Small intestine (tissue), 7 donors: Measurements from ENCODE around the gene MXRA7. TPM values are rescaled to one million over a fixed set of nuclear protein-coding genes. Genes with fewer than 3 reads are reported as not detected.

Experiments
- DNase-seq, 2 donors: peaks; one replicate each; pipeline versions ENCODE4 v3.0.0 to v3.0.0-alpha.2; 2013
- FAIRE-seq: peaks from 2 replicates; lab custom pipeline; 2012; peaks lifted over from hg19 to GRCh38; lab: Jason Lieb, UNC
- H3K27ac ChIP-seq, 3 donors: one replicate each; pipeline ENCODE4 v1.5.1; 2013; ENCODE audit warnings: low read length in 2 of 3, mild to moderate bottlenecking in 2 of 3, control low read depth in 1 of 3, inconsistent platforms in 1 of 3, low read depth in 1 of 3, moderate library complexity in 1 of 3
- H3K27me3 ChIP-seq, 3 donors: one replicate each; pipeline ENCODE4 v1.6.1; 2013; ENCODE audit warnings: low read length in 3 of 3, inconsistent platforms in 1 of 3; ENCODE audit not compliant: control insufficient read depth in 3 of 3, insufficient read depth in 3 of 3
- H3K36me3 ChIP-seq, 3 donors: one replicate each; pipeline ENCODE4 v1.6.1; 2013; ENCODE audit warnings: low read length in 3 of 3, inconsistent platforms in 1 of 3, low read depth in 1 of 3, mild to moderate bottlenecking in 1 of 3, moderate library complexity in 1 of 3; ENCODE audit not compliant: control insufficient read depth in 3 of 3, insufficient read depth in 2 of 3
- H3K4me1 ChIP-seq, 3 donors: one replicate each; pipeline ENCODE4 v1.6.1; 2013; ENCODE audit warnings: low read length in 2 of 3, inconsistent platforms in 1 of 3, low read depth in 1 of 3, mild to moderate bottlenecking in 1 of 3, moderate library complexity in 1 of 3; ENCODE audit not compliant: control insufficient read depth in 3 of 3, insufficient read depth in 2 of 3
- H3K4me3 ChIP-seq, 3 donors: one replicate each; pipeline ENCODE4 v1.5.1; 2013; ENCODE audit warnings: low read length in 3 of 3, control low read depth in 1 of 3, inconsistent platforms in 1 of 3, low read depth in 1 of 3, mild to moderate bottlenecking in 1 of 3, moderate library complexity in 1 of 3
- H3K9me3 ChIP-seq, 2 donors: one replicate each; pipeline ENCODE4 v1.6.1; 2013; ENCODE audit warnings: low read depth in 1 of 2, low read length in 1 of 2; ENCODE audit not compliant: control insufficient read depth in 2 of 2, insufficient read depth in 1 of 2
- WGBS, 3 donors: extraction: QIAGEN DNeasy Blood & Tissue Kit; methylation state at CpG; one replicate each; pipeline ENCODE4 v1.1.7; 2013; 5-methylcytosine and 5-hydroxymethylcytosine counted together
- polyA plus RNA-seq, 4 donors: library from polyadenylated mRNA; stranded (reverse) in 3 of 4; unstranded in 1 of 4; fragments of 200-250 nt in 3 of 4; fragments of 120-200 nt in 1 of 4; gene quantifications; one replicate each; pipeline versions ENCODE4 v1.2.1 to v1.2.3, GENCODE V29; 2013
- donor health status: healthy with polysubstance abuse.
- donor health status: control.
- donor health status: control.
- donor health status: Bipolar disorder and iron deficiency.
- donor health status: healthy.

The MXRA7 gene
- polyA plus RNA-seq, 4 donors = 3.1 to 40.1 (median 23.8) TPM

- 84 to 92% (median 91%) methylated on average over 5 of the region's 5 CpGs for whole genome bisulfite sequencing, 3 donors
- no peak for FAIRE-seq
- no peaks in the 10 kb centered on the region for H3K9me3 ChIP-seq
- H3K4me1 ChIP-seq = peaks cover 0 to 61% (median 3%) of the 10 kb centered on the region in 3 donors
- H3K27ac ChIP-seq = peak overlapping the region in 1 of 3 donors; percentile 39
- DNase-seq = no peak
- H3K36me3 ChIP-seq = peaks cover 0 to 61% (median 0%) of the 10 kb centered on the region in 3 donors
- H3K27me3 ChIP-seq = no peaks in the 10 kb centered on the region
- H3K4me3 ChIP-seq = no peak overlapping the region
These were observed 75.7 kb downstream of the MXRA7 start for GRCh38 chr17:76635039-76635438.

- FAIRE-seq (no peak), DNase-seq (peak; percentile 84 to 88)
- 17 to 72% (median 42%) methylated on average over 14 of the region's 14 CpGs for WGBS, 3 donors
- Histone ChIP-seq H3K27ac (peak overlapping the region; percentile 57 to 90 (median 80)), H3K4me3 (peak overlapping the region in 2 of 3 donors; percentile 1 to 3), H3K27me3 (no peaks in the 10 kb centered on the region), H3K36me3 (peaks cover 0 to 62% (median 0%) of the 10 kb centered on the region in 3 donors), H3K4me1 (peaks cover 0 to 62% (median 3%) of the 10 kb centered on the region in 3 donors), H3K9me3 (no peaks in the 10 kb centered on the region)
These were observed 77.0 kb downstream of the MXRA7 start for GRCh38 chr17:76633628-76634328.

GRCh38 chr17:76631821-76632565 lies 78.8 kb downstream of the MXRA7 start:
- Histone ChIP-seq H3K4me1 (peaks cover 0 to 60% (median 3%) of the 10 kb centered on the region in 3 donors), H3K9me3 (no peaks in the 10 kb centered on the region), H3K4me3 (no peak overlapping the region), H3K36me3 (peaks cover 0 to 66% (median 0%) of the 10 kb centered on the region in 3 donors), H3K27me3 (no peaks in the 10 kb centered on the region), H3K27ac (peak overlapping the region in 1 of 3 donors; percentile 13)
- peak in 1 of 2 donors; percentile 71 for DNase-seq
- 67 to 80% (median 77%) methylated on average over 10 of the region's 10 CpGs for WGBS, 3 donors
- FAIRE-seq = no peak

- Histone ChIP-seq H3K36me3 (peaks cover 0 to 72% (median 7%) of the 10 kb centered on the region in 3 donors), H3K4me1 (peaks cover 0 to 49% (median 3%) of the 10 kb centered on the region in 3 donors), H3K27ac (peak overlapping the region in 2 of 3 donors; percentile 28 to 31), H3K27me3 (no peaks in the 10 kb centered on the region), H3K9me3 (no peaks in the 10 kb centered on the region), H3K4me3 (no peak overlapping the region)
- 16 to 57% (median 38%) methylated on average over 6 of the region's 6 CpGs for WGBS, 3 donors
- peak; percentile 62 to 87 for DNase-seq
- no peak for FAIRE-seq
These were observed 80.6 kb downstream of the MXRA7 start for GRCh38 chr17:76630151-76630550.

Other genes with a start within 250 kb of the MXRA7 start
- gene AANAT, start 243.4 kb downstream of the MXRA7 start, polyA plus RNA-seq = under 1 TPM in 1 of 4 donors, not detected in 3; 0.18 TPM
- gene RHBDF2, start 209.5 kb downstream of the MXRA7 start, polyA plus RNA-seq = 10 to 100 TPM in 2 of 4 donors, 1 to 10 TPM in 2; 2.0 to 43.2 (median 10.9) TPM
- gene CYGB, start 173.3 kb downstream of the MXRA7 start, polyA plus RNA-seq = 10 to 100 TPM in 3 of 4 donors, 1 to 10 TPM in 1; 1.1 to 35.4 (median 12.0) TPM
- gene PRCD, start 170.9 kb downstream of the MXRA7 start, polyA plus RNA-seq = 1 to 10 TPM in 3 of 4 donors, not detected in 1; 1.6 to 3.4 (median 2.2) TPM
- 1 to 10 TPM in 3 of 4 donors, not detected in 1; 1.1 to 5.3 (median 2.7) TPM for gene ST6GALNAC2, start 125.1 kb downstream of the MXRA7 start, polyA plus RNA-seq
- 100 to 1,000 TPM in 1 of 4 donors, 10 to 100 TPM in 3; 18.6 to 179 (median 78.2) TPM for gene ST6GALNAC1, start 67.2 kb downstream of the MXRA7 start, polyA plus RNA-seq
- gene JMJD6, start 15.6 kb upstream of the MXRA7 start, polyA plus RNA-seq = 10 to 100 TPM; 24.2 to 56.6 (median 39.1) TPM
- 10 to 100 TPM; 28.8 to 41.8 (median 37.7) TPM for gene METTL23, start 15.9 kb upstream of the MXRA7 start, polyA plus RNA-seq
- gene SRSF2, start 26.4 kb upstream of the MXRA7 start, polyA plus RNA-seq = 100 to 1,000 TPM; 113 to 233 (median 157) TPM
- gene MFSD11, start 27.2 kb upstream of the MXRA7 start, polyA plus RNA-seq = 10 to 100 TPM in 3 of 4 donors, 1 to 10 TPM in 1; 8.3 to 28.4 (median 15.2) TPM
- gene MGAT5B, start 157.4 kb upstream of the MXRA7 start, polyA plus RNA-seq = under 1 TPM in 2 of 4 donors, not detected in 2; 0.40 TPM